Osteocyte (in vitro differentiated cells): Measurements from ENCODE around the gene MLH3. TPM values are rescaled to one million over a fixed set of nuclear protein-coding genes. Genes with fewer than 3 reads are reported as not detected.

Experiments used
- DNase-seq: peaks from one replicate; pipeline ENCODE4 v3.0.0; 2021; ENCODE audit warnings: mixed read lengths; ENCODE audit not compliant: unreplicated experiment; ENCODE audit errors: extremely low spot score
- H3K27ac Mint-ChIP-seq: one replicate; pipeline ENCODE4 v1.8.0; 2021; ENCODE audit warnings: mild to moderate bottlenecking, mixed read lengths; ENCODE audit not compliant: unreplicated experiment
- H3K27me3 Mint-ChIP-seq: one replicate; pipeline ENCODE4 v1.8.0; 2021; ENCODE audit warnings: mixed read lengths; ENCODE audit not compliant: unreplicated experiment
- H3K36me3 Mint-ChIP-seq: one replicate; pipeline ENCODE4 v1.8.0; 2021; ENCODE audit warnings: mixed read lengths; ENCODE audit not compliant: unreplicated experiment
- H3K4me1 Mint-ChIP-seq: one replicate; pipeline ENCODE4 v1.8.0; 2021; ENCODE audit warnings: mixed read lengths; ENCODE audit not compliant: unreplicated experiment
- H3K4me3 Mint-ChIP-seq: one replicate; pipeline ENCODE4 v1.8.0; 2021; ENCODE audit warnings: mild to moderate bottlenecking, moderate library complexity, mixed read lengths; ENCODE audit not compliant: unreplicated experiment
- H3K9me3 Mint-ChIP-seq: one replicate; pipeline ENCODE4 v1.8.0; 2021; ENCODE audit warnings: mixed read lengths; ENCODE audit not compliant: unreplicated experiment
- total RNA-seq: library from RNA; stranded (reverse); gene quantifications from 2 replicates; pipeline ENCODE4 v1.2.1, GENCODE V29; 2021
- TF ChIP-seq, protein P1 (sequence below): fragments of 200-600 bp; sonication (generic); IDR thresholded peaks from 2 replicates; pipeline ENCODE4 v1.5.0; 2021; ENCODE audit warnings: antibody characterized with exemption, mild to moderate bottlenecking, moderate library complexity

MLH3 gene
- total RNA-seq, 1 donor from 2014 or later, result 21.8 TPM

DNA sequence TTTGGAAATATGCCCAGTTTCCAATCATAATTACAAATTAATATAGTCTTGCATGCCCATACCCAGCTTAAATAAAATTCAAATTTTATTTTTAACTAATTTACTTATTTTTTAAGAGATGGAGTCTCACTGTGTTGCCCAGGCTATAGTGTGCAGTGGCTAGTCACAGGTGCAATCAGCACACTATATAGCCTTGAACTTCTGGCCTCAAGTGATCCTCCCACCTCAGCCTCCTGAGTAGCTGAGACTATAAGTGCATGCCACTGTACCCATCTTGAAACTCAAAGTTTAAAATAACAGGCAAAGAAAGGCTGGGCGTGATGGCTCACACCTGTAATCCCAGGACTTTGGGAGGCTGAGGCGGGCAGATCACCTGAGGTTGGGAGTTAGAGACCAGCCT lies 10.3 kb downstream of the MLH3 start:
- H3K27ac Mint-ChIP-seq, result no peak overlapping the region
- TF ChIP-seq, protein P1, sequence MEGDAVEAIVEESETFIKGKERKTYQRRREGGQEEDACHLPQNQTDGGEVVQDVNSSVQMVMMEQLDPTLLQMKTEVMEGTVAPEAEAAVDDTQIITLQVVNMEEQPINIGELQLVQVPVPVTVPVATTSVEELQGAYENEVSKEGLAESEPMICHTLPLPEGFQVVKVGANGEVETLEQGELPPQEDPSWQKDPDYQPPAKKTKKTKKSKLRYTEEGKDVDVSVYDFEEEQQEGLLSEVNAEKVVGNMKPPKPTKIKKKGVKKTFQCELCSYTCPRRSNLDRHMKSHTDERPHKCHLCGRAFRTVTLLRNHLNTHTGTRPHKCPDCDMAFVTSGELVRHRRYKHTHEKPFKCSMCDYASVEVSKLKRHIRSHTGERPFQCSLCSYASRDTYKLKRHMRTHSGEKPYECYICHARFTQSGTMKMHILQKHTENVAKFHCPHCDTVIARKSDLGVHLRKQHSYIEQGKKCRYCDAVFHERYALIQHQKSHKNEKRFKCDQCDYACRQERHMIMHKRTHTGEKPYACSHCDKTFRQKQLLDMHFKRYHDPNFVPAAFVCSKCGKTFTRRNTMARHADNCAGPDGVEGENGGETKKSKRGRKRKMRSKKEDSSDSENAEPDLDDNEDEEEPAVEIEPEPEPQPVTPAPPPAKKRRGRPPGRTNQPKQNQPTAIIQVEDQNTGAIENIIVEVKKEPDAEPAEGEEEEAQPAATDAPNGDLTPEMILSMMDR, result no peak
- no peaks in the 10 kb centered on the region for H3K9me3 Mint-ChIP-seq
- H3K36me3 Mint-ChIP-seq, result peaks cover 24% of the 10 kb centered on the region
- peaks cover 13% of the 10 kb centered on the region for H3K4me1 Mint-ChIP-seq
- H3K4me3 Mint-ChIP-seq, result no peak overlapping the region
- no peak for DNase-seq
- no peaks in the 10 kb centered on the region for H3K27me3 Mint-ChIP-seq

DNA sequence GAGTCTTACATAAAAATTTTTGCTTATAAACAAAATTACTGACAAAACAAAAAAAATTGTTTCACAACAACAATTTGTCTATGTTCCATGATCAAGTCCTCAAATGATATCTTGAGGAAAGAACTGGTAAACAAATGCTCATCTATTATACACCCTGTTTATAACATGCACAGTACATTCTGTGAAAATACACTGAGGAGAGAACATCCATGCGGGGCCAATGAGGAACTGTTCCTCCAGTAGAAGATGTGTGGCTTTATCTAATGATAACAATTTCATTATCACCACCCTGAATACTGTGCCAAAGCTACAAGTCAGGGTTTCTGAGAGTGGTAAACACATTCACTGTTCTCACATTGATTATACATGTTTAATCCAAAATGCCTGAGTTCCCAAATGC lies 10.8 kb downstream of the MLH3 start:
- DNase-seq, result no peak
- H3K4me3 Mint-ChIP-seq, result no peak overlapping the region
- H3K4me1 Mint-ChIP-seq, result peaks cover 13% of the 10 kb centered on the region
- peaks cover 27% of the 10 kb centered on the region for H3K36me3 Mint-ChIP-seq
- no peaks in the 10 kb centered on the region for H3K9me3 Mint-ChIP-seq
- no peaks in the 10 kb centered on the region for H3K27me3 Mint-ChIP-seq
- TF ChIP-seq, protein P1, result no peak
- H3K27ac Mint-ChIP-seq, result no peak overlapping the region

DNA sequence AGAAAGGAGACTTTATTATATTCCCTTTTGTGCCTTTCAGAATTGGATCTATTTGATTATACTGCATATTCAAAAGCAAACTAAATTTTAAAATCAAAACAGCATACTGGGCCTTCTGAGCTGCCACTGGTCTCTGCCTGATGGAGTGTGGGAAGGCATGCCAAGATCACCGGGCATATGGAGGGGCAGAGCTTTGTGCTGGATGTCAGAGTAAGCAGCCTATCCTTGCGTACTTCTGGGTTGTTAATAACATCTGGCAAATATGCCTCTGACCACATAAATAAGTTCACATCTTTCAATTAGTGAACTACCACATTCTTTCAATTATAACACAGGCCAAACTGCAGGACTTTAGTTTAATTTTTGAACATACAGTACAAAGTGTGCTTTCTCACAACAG lies 18.3 kb downstream of the MLH3 start:
- Mint-ChIP-seq H3K4me1 (peaks cover 4% of the 10 kb centered on the region), H3K27me3 (no peaks in the 10 kb centered on the region), H3K4me3 (no peak overlapping the region), H3K36me3 (peaks cover 50% of the 10 kb centered on the region), H3K9me3 (no peaks in the 10 kb centered on the region), H3K27ac (no peak overlapping the region)
- TF ChIP-seq, protein P1, result no peak
- no peak for DNase-seq

DNA sequence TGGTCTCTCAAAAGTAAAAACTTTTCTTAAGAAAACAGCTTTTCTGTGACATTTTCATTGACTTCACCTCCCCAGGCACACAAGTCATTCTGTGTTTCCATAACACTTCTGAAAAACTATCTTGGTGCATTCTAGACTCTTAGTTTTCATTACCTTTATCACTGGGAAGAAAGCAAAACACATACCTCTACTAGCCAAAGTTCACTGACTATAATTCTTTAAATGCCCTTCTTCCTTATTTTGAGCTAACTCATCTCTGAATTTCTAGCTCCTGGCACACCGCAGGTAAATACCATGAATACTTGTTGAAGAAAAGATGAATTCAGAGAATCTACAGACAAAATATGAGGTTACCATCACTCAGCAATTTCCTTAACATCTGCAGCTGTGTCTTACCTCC lies 21.1 kb downstream of the MLH3 start:
- H3K36me3 Mint-ChIP-seq, result peaks cover 42% of the 10 kb centered on the region
- H3K27me3 Mint-ChIP-seq, result no peaks in the 10 kb centered on the region
- no peak for DNase-seq
- peaks cover 4% of the 10 kb centered on the region for H3K4me1 Mint-ChIP-seq
- no peak overlapping the region for H3K4me3 Mint-ChIP-seq
- no peak overlapping the region for H3K27ac Mint-ChIP-seq
- TF ChIP-seq, protein P1, result no peak
- H3K9me3 Mint-ChIP-seq, result no peaks in the 10 kb centered on the region

DNA sequence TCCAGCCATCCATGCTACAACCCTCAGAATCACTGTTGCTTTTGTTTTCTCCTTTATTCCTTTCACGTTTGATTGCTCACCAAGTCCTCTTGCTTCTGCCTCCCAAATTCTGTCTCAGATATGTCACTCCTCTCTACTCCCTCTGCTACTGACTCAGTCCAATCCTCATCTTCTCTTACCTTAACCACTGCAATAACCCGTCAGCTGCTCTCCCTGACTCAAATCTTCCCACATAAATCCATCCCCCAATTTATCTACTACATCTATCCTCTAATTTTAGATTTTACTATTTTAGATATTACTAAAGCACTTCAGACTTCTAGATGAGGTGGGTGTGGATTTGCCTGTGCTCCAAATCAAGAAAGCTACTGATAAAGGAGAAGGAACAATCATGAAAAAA lies 25.4 kb downstream of the MLH3 start:
- no peak overlapping the region for H3K27ac Mint-ChIP-seq
- DNase-seq, result no peak
- peaks cover 36% of the 10 kb centered on the region for H3K36me3 Mint-ChIP-seq
- no peak overlapping the region for H3K4me3 Mint-ChIP-seq
- TF ChIP-seq, protein P1, result no peak
- H3K27me3 Mint-ChIP-seq, result no peaks in the 10 kb centered on the region
- H3K4me1 Mint-ChIP-seq, result no peaks in the 10 kb centered on the region
- no peaks in the 10 kb centered on the region for H3K9me3 Mint-ChIP-seq
